HepG2 (cell line): ENCODE measurements around the gene E2F1. TPM values are rescaled to one million over a fixed set of nuclear protein-coding genes. Genes with fewer than 3 reads are reported as not detected.

Experiments
- BORCS8-MEF2B ChIP-seq: sonication (generic); formaldehyde crosslinking; IDR thresholded peaks from 2 replicates; pipeline ENCODE4 v1.8.0; 2022; ENCODE audit warnings: mild to moderate bottlenecking, missing genetic modification reagents
- CBFB ChIP-seq: sonication (generic); formaldehyde crosslinking; IDR thresholded peaks from 2 replicates; pipeline ENCODE4 v1.4.0; 2020; ENCODE audit warnings: missing genetic modification reagents
- CHCHD3 ChIP-seq: sonication (generic); formaldehyde crosslinking; IDR thresholded peaks from 2 replicates; pipeline ENCODE4 v1.8.0; 2022; ENCODE audit warnings: mild to moderate bottlenecking, missing genetic modification reagents, moderate library complexity
- DNMT3B ChIP-seq: conservative IDR thresholded peaks from 2 replicates; pipeline ENCODE4 v1.6.1; 2016; ENCODE audit warnings: missing biosample characterization, control low read depth
- ELF1 ChIP-seq: sonication (generic); formaldehyde crosslinking; IDR thresholded peaks from 2 replicates; pipeline ENCODE4 v1.4.0; 2020; ENCODE audit warnings: missing genetic modification reagents
- IRX3 ChIP-seq: sonication (generic); formaldehyde crosslinking; IDR thresholded peaks from 2 replicates; pipeline ENCODE4 v1.8.1; 2023; ENCODE audit warnings: mild to moderate bottlenecking, low read depth, missing genetic modification reagents, borderline replicate concordance
- KDM3A ChIP-seq: IDR thresholded peaks from 2 replicates; pipeline ENCODE4 v1.6.1; 2018; ENCODE audit warnings: low read depth, missing compliant biosample characterization
- NCOR1 ChIP-seq: fragments of 200-600 bp; sonication (generic); IDR thresholded peaks from 2 replicates; pipeline ENCODE4 v1.7.0; 2017; ENCODE audit warnings: antibody characterized with exemption, low read length, borderline replicate concordance
- NPAS2 ChIP-seq: sonication (generic); formaldehyde crosslinking; IDR thresholded peaks from 2 replicates; pipeline ENCODE4 v1.8.0; 2022; ENCODE audit warnings: mild to moderate bottlenecking, missing genetic modification reagents, borderline replicate concordance
- RAD51 ChIP-seq: fragments of 450-650 bp; IDR thresholded peaks from 2 replicates; pipeline ENCODE4 v1.6.1; 2016; ENCODE audit warnings: borderline replicate concordance
- REPIN1 ChIP-seq: sonication (generic); formaldehyde crosslinking; IDR thresholded peaks from 2 replicates; pipeline ENCODE4 v1.8.0; 2022; ENCODE audit warnings: missing genetic modification reagents, low read depth, mild to moderate bottlenecking, borderline replicate concordance
- RORA ChIP-seq: sonication (generic); formaldehyde crosslinking; IDR thresholded peaks from 2 replicates; pipeline ENCODE4 v1.5.0; 2020; ENCODE audit warnings: mild to moderate bottlenecking, missing genetic modification reagents, moderate library complexity
- SRSF1 ChIP-seq: fragments of 200-400 bp; formaldehyde crosslinking; optimal IDR thresholded peaks from 2 replicates; pipeline ENCODE3; 2017; ENCODE audit warnings: mild to moderate bottlenecking, low read depth, low read length, moderate library complexity
- STAT5B ChIP-seq: sonication (generic); formaldehyde crosslinking; IDR thresholded peaks from 2 replicates; pipeline ENCODE4 v1.4.0; 2020; ENCODE audit warnings: missing genetic modification reagents
- TBX2 ChIP-seq: sonication (generic); formaldehyde crosslinking; IDR thresholded peaks from 2 replicates; pipeline ENCODE4 v1.5.0; 2020; ENCODE audit warnings: missing genetic modification reagents, mild to moderate bottlenecking, borderline replicate concordance
- TRAFD1 ChIP-seq: sonication (generic); formaldehyde crosslinking; IDR thresholded peaks from 2 replicates; pipeline ENCODE4 v1.5.1; 2020; ENCODE audit warnings: missing genetic modification reagents, mild to moderate bottlenecking, borderline replicate concordance
- ZNF33B ChIP-seq: sonication (generic); formaldehyde crosslinking; IDR thresholded peaks from 2 replicates; pipeline ENCODE4 v1.5.1; 2020; ENCODE audit warnings: mild to moderate bottlenecking, missing genetic modification reagents
- ZNF709 ChIP-seq: sonication (generic); formaldehyde crosslinking; IDR thresholded peaks from 2 replicates; pipeline ENCODE4 v1.5.0; 2020; ENCODE audit warnings: mild to moderate bottlenecking, missing genetic modification reagents
- polyA plus RNA-seq, 8 experiments: library from polyadenylated mRNA; depleted of rRNA in 3 of 8; stranded (reverse) in 7 of 8; unstranded in 1 of 8; fragments of >200 nt; fragmentation: Illumina TruSeq in 4 of 8; extraction: Trizol in 4 of 8; gene quantifications; 2 replicates each; pipeline versions ENCODE4 v1.2.1 to v1.2.3, GENCODE V29; 2011 to 2016; ENCODE audit warnings: low read depth in 4 of 8, missing spikeins in 1 of 8, mixed read lengths in 1 of 8; ENCODE audit not compliant: insufficient read depth in 1 of 8
- total RNA-seq, 5 experiments: library from RNA; depleted of rRNA; stranded (reverse); fragments of >200 nt; fragmentation: Illumina TruSeq; extraction: Trizol; gene quantifications; 2 replicates each; pipeline ENCODE4 v1.2.3, GENCODE V29; 2016; ENCODE audit warnings: low read depth in 1 of 5
- TF ChIP-seq, protein P1 (sequence below): sonication (generic); formaldehyde crosslinking; IDR thresholded peaks from 2 replicates; pipeline ENCODE4 v1.5.0; 2020; ENCODE audit warnings: missing genetic modification reagents, mild to moderate bottlenecking, borderline replicate concordance
- TF ChIP-seq, protein P2 (sequence below): sonication (generic); formaldehyde crosslinking; IDR thresholded peaks from 2 replicates; pipeline ENCODE4 v1.4.0; 2020; ENCODE audit warnings: mild to moderate bottlenecking, missing genetic modification reagents

Gene E2F1
- total and polyA plus RNA-seq, 2 of the 13 experiments (the other 11 are each of a cell fraction or from before 2014, with no cell fraction given): 25.5 to 39.4 TPM

DNA sequence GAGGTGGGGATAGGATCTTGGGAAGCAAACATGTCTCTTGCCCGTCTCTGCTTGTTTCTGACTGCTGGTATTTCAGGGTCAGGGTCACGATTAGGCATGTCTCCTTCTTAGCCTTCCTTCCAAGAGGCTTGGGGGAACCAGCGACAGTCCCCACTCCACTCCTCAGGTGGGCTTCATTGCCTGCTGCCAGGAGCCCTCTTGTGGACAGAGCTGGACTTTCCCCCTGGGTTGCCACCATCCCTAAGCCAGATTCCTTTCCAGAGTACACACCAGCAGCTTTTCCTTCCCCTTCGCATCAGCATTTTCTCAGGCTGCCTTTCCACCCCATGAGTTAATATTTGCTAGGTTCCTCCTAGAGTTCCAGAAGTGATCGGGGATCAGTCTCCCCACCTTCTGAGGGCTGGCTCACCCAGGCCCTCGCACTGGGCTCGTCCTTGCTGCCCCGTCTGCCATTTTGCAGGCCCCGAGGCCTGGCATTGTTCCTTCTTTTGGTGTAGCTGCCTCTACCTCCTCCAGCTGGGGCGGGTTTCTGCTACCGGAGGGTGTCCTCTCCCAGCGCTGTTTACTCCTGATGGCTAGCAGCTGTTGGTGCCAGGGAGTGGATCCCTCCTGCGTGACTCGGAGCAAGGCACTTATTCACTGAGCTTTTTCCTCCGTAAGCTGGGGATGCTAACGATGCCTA is 32.8 kb downstream of the E2F1 start (continued):
- peak; percentile 89; the same call in 1 of the 2 replicates for TF ChIP-seq DNMT3B (CRISPR knock-in tag)
- TF ChIP-seq ZNF33B (CRISPR knock-in tag): no peak
- TF ChIP-seq CHCHD3 (CRISPR knock-in tag): 0 out of 2 replicates have a peak, but pooled peaks have one; percentile 25
- TF ChIP-seq, protein P1, sequence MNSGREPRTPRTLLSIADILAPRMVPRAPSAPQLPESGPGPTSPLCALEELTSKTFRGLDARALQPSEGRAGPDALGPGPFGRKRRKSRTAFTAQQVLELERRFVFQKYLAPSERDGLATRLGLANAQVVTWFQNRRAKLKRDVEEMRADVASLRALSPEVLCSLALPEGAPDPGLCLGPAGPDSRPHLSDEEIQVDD (CRISPR knock-in tag): no peak
- TF ChIP-seq, protein P2, sequence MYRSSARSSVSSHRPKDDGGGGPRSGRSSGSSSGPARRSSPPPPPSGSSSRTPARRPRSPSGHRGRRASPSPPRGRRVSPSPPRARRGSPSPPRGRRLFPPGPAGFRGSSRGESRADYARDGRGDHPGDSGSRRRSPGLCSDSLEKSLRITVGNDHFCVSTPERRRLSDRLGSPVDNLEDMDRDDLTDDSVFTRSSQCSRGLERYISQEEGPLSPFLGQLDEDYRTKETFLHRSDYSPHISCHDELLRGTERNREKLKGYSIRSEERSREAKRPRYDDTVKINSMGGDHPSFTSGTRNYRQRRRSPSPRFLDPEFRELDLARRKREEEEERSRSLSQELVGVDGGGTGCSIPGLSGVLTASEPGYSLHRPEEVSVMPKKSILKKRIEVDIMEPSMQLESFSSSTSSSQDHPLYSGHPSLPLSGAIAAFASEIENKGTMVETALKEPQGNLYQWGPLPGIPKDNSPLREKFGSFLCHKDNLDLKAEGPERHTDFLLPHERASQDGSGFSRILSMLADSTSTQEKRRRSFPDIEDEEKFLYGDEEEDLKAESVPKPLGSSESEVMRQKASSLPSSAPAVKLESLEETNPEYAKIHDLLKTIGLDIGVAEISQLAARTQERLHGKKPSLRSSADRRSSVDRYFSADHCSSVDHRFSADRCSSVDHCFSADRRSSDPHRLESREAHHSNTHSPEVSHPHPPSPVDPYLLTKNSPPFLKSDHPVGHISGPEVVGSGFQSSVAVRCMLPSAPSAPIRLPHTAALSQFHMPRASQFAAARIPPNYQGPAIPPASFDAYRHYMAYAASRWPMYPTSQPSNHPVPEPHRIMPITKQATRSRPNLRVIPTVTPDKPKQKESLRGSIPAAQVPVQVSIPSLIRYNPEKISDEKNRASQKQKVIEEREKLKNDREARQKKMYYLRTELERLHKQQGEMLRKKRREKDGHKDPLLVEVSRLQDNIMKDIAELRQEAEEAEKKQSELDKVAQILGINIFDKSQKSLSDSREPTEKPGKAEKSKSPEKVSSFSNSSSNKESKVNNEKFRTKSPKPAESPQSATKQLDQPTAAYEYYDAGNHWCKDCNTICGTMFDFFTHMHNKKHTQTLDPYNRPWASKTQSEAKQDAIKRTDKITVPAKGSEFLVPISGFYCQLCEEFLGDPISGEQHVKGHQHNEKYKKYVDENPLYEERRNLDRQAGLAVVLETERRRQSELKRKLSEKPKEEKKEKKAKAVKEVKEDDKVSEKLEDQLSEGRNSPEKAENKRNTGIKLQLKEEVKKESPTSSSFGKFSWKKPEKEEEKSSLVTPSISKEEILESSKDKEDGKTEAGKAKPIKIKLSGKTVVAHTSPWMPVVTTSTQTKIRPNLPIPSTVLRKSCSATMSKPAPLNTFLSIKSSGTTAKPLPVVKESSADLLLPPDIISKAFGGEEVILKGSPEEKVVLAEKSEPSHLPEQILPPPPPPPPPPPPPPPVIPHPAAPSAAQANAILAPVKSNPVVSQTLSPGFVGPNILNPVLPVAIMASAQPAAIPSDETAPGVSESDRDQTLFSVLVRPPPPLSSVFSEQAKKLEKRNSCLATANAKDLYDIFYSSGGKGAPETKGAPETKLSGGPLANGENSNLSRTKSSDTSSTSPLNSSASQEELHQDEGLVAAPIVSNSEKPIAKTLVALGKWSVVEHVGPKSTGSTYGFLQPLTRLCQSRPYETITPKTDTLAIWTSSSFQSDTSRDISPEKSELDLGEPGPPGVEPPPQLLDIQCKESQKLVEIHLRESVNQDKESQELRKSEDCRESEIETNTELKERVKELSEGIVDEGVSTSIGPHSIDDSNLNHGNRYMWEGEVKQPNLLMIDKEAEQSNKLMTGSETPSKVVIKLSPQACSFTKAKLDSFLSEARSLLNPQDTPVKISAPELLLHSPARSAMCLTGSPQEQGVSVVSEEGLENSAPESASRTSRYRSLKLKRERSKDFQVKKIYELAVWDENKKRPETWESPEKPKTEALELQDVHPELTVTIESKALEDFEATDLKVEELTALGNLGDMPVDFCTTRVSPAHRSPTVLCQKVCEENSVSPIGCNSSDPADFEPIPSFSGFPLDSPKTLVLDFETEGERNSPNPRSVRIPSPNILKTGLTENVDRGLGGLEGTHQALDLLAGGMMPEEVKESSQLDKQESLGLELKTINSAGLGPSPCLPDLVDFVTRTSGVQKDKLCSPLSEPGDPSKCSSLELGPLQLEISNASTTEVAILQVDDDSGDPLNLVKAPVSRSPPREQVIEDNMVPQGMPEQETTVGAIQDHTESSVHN (CRISPR knock-in tag): no peak
- TF ChIP-seq IRX3 (CRISPR knock-in tag): no peak
- TF ChIP-seq TBX2 (CRISPR knock-in tag): peak; percentile 68; the same call in 1 of the 2 replicates
- no peak; the same call in 1 of the 2 replicates for TF ChIP-seq ELF1
- TF ChIP-seq CBFB: peak; percentile 29; the same call in 1 of the 2 replicates
- TF ChIP-seq RORA (CRISPR knock-in tag): no peak
- no peak for TF ChIP-seq RAD51
- no peak for TF ChIP-seq TRAFD1
- no peak for TF ChIP-seq ZNF709 (CRISPR knock-in tag)
- no peak for TF ChIP-seq STAT5B
- no peak for TF ChIP-seq SRSF1
- TF ChIP-seq KDM3A: peak; percentile 19; the same call in 1 of the 2 replicates
- no peak for TF ChIP-seq BORCS8-MEF2B
- no peak for TF ChIP-seq NPAS2 (CRISPR knock-in tag)
- TF ChIP-seq REPIN1 (CRISPR knock-in tag): peak; percentile 74; the same call in 1 of the 2 replicates
- no peak for TF ChIP-seq NCOR1
